Astrocyte of the cerebellum (primary cell): ENCODE measurements around the gene CALCOCO1.

ENCODE experiments used
- DNase-seq: peaks from one replicate; pipeline ENCODE4 v3.0.0-alpha.2; 2011; ENCODE audit warnings: low read depth
- H3K4me3 ChIP-seq: 2 replicates; pipeline ENCODE4 v1.5.1; 2011; ENCODE audit warnings: mild to moderate bottlenecking, low read depth, low read length, moderate library complexity
- CTCF ChIP-seq: IDR thresholded peaks from 2 replicates; pipeline ENCODE4 v1.5.1; 2012; ENCODE audit warnings: low read length, low read depth, moderate library complexity, mild to moderate bottlenecking; ENCODE audit errors: missing control alignments
- in situ Hi-C: cut with HindIII; loops from 2 replicates; pipeline ENCODE4 v1.10.0; 2017; ENCODE audit warnings: low sequenced_read_pairs

CALCOCO1 gene

GRCh38 chr12:53714004-53714403 is 13.2 kb downstream of the CALCOCO1 start:
- TF ChIP-seq CTCF, result no peak
- H3K4me3 ChIP-seq, result no peak overlapping the region
- DNase-seq, result no peak
- in situ Hi-C loops, result no loop called here

GRCh38 chr12:53713516-53713915 is 13.7 kb downstream of the CALCOCO1 start:
- DNase-seq, result no peak

GRCh38 chr12:53712059-53712643 is 15.1 kb downstream of the CALCOCO1 start:
- H3K4me3 ChIP-seq, result no peak overlapping the region
- DNase-seq, result no peak
- TF ChIP-seq CTCF, result no peak
- in situ Hi-C loops, result no loop called here

More at GRCh38 chr12:53713516-53713915, 13.7 kb downstream of the CALCOCO1 start:
- TF ChIP-seq CTCF, result no peak
- in situ Hi-C loops, result no loop called here
- H3K4me3 ChIP-seq, result no peak overlapping the region

GRCh38 chr12:53710091-53710490 is 17.2 kb downstream of the CALCOCO1 start:
- no peak for DNase-seq
- no peak for TF ChIP-seq CTCF
- in situ Hi-C loops, result no loop called here
- no peak overlapping the region for H3K4me3 ChIP-seq

GRCh38 chr12:53709671-53710070 is 17.6 kb downstream of the CALCOCO1 start:
- in situ Hi-C loops, result no loop called here
- H3K4me3 ChIP-seq, result no peak overlapping the region
- no peak for TF ChIP-seq CTCF
- no peak for DNase-seq

- TF ChIP-seq CTCF, result no peak
- no peak for DNase-seq
- in situ Hi-C loops, result no loop called here
- H3K4me3 ChIP-seq, result no peak overlapping the region
Measured at GRCh38 chr12:53706080-53706479, 21.2 kb downstream of the CALCOCO1 start.
